A673 (cell line): ENCODE results near the gene SLC3A2. TPM values are rescaled to one million over a fixed set of nuclear protein-coding genes. Genes with fewer than 3 reads are reported as not detected.
A peak's percentile ranks its signal among the peaks of the same experiment; 100 is the strongest.

Experiments
- BruUV-seq: library from RNA; stranded (reverse); fragments of 400-500 nt; replicated peaks from 2 replicates; lab custom pipeline; 2021; lab: Mats Ljungman, UMichigan
- CTCF ChIA-PET: fragments of 300-600 bp; sonication (Branson Sonifier 250); formaldehyde crosslinking; loops from one replicate; lab custom pipeline; 2022; ENCODE audit warnings: antibody characterized with exemption; lab: Charles Lee
- POLR2A ChIA-PET: fragments of 300-600 bp; sonication (Branson Sonifier 250); formaldehyde crosslinking; loops from one replicate; lab custom pipeline; 2022; ENCODE audit warnings: antibody characterized with exemption; ENCODE audit not compliant: low non-redundant PET; lab: Charles Lee
- DNase-seq: peaks from one replicate; pipeline ENCODE4 v3.0.0-alpha.2; 2015; ENCODE audit warnings: low spot score
- H3K27ac ChIP-seq: fragments of 200-600 bp; sonication (generic); 2 replicates; pipeline ENCODE4 v1.5.1; 2016; ENCODE audit warnings: mixed run types, low read depth, mild to moderate bottlenecking, mixed read lengths, antibody characterized with exemption, low read length; ENCODE audit not compliant: poor library complexity, severe bottlenecking
- H3K27me3 ChIP-seq: fragments of 200-600 bp; sonication (generic); replicated peaks from 2 replicates; pipeline ENCODE4 v1.6.1; 2017; ENCODE audit warnings: mixed run types, low read depth, mild to moderate bottlenecking, mixed read lengths, antibody characterized with exemption, low read length; ENCODE audit not compliant: insufficient read depth, poor library complexity
- H3K36me3 ChIP-seq: fragments of 200-600 bp; sonication (generic); 2 replicates; pipeline ENCODE4 v1.6.1; 2016; ENCODE audit warnings: mixed run types, mild to moderate bottlenecking, mixed read lengths, antibody characterized with exemption, low read length; ENCODE audit not compliant: insufficient read depth, poor library complexity, severe bottlenecking
- H3K4me1 ChIP-seq: fragments of 200-600 bp; sonication (generic); 2 replicates; pipeline ENCODE4 v1.6.1; 2017; ENCODE audit warnings: mixed run types, mild to moderate bottlenecking, mixed read lengths, antibody characterized with exemption, low read length; ENCODE audit not compliant: insufficient read depth, poor library complexity, severe bottlenecking
- H3K4me3 ChIP-seq: fragments of 200-600 bp; sonication (generic); 2 replicates; pipeline ENCODE4 v1.5.1; 2016; ENCODE audit warnings: low read depth, mixed run types, mild to moderate bottlenecking, mixed read lengths, low read length; ENCODE audit not compliant: poor library complexity, severe bottlenecking
- H3K9me3 ChIP-seq: fragments of 200-600 bp; sonication (generic); 2 replicates; pipeline ENCODE4 v1.6.1; 2016; ENCODE audit warnings: mixed run types, low read depth, mild to moderate bottlenecking, mixed read lengths, antibody characterized with exemption, low read length; ENCODE audit not compliant: poor library complexity, severe bottlenecking
- CTCF ChIP-seq: fragments of 300-800, 200-600 bp; sonication (generic); conservative IDR thresholded peaks from 2 replicates; pipeline ENCODE4 v1.5.1; 2017; ENCODE audit warnings: low read depth, mild to moderate bottlenecking, antibody characterized with exemption, low read length, moderate library complexity, mixed read lengths
- EZH2 ChIP-seq: fragments of 200-600 bp; sonication (generic); IDR thresholded peaks from 2 replicates; pipeline ENCODE4 v1.6.1; 2017; ENCODE audit warnings: borderline replicate concordance, low read depth, mild to moderate bottlenecking, mixed read lengths, antibody characterized with exemption, low read length; ENCODE audit not compliant: poor library complexity, severe bottlenecking
- intact Hi-C: fragments of 100-400 bp; cut with micrococcal nuclease; formaldehyde crosslinking; loops from one replicate; pipeline ENCODE4 v1.10.0; 2022; ENCODE audit not compliant: unreplicated experiment
- total RNA-seq: library from RNA; stranded (reverse); gene quantifications from 2 replicates; pipeline ENCODE4 v1.2.3, GENCODE V29; 2021

SLC3A2 gene
- total RNA-seq, 1 experiment from 2014 or later = 511 TPM

GRCh38 chr11:62863687-62864335 lies 16.9 kb upstream of the SLC3A2 start:
- POLR2A ChIA-PET = no interaction called here
- Histone ChIP-seq H3K4me3 (no peak overlapping the region), H3K27ac (peak overlapping the region; percentile 33), H3K4me1 (peaks cover 38% of the 10 kb centered on the region), H3K36me3 (peaks cover 16% of the 10 kb centered on the region), H3K9me3 (no peaks in the 10 kb centered on the region), H3K27me3 (no peaks in the 10 kb centered on the region)
- TF ChIP-seq CTCF (no peak), EZH2 (no peak)
- CTCF ChIA-PET = no interaction called here
- no TSS peak for BruUV-seq
- intact Hi-C loops = no loop called here
- no peak for DNase-seq

- no TSS peak for BruUV-seq
- H3K27me3 ChIP-seq = no peaks in the 10 kb centered on the region
- peaks cover 35% of the 10 kb centered on the region for H3K4me1 ChIP-seq
- CTCF ChIA-PET = interaction anchor here (0.6 to 0.7 kb wide), 3 partner anchors 18 to 189 kb away, joined by 5 to 8 read pairs (median 7); no protein-coding TSS in a partner anchor
- POLR2A ChIA-PET = interaction anchor here (0.6 kb wide), 1 partner anchor 124 kb away, joined by 9 read pairs; no protein-coding TSS in a partner anchor
- no peak for DNase-seq
- H3K36me3 ChIP-seq = peaks cover 21% of the 10 kb centered on the region
- H3K4me3 ChIP-seq = no peak overlapping the region
- no peaks in the 10 kb centered on the region for H3K9me3 ChIP-seq
- intact Hi-C loops = no loop called here
- no peak overlapping the region for H3K27ac ChIP-seq
- no peak for TF ChIP-seq EZH2
- TF ChIP-seq CTCF = no peak
Observed at GRCh38 chr11:62865635-62866034, 15.1 kb upstream of the SLC3A2 start.

GRCh38 chr11:62874851-62875250 lies 5.8 kb upstream of the SLC3A2 start:
- no peak for DNase-seq
- Histone ChIP-seq H3K27ac (no peak overlapping the region), H3K4me3 (no peak overlapping the region), H3K9me3 (no peaks in the 10 kb centered on the region), H3K36me3 (peaks cover 46% of the 10 kb centered on the region), H3K27me3 (no peaks in the 10 kb centered on the region), H3K4me1 (peaks cover 7% of the 10 kb centered on the region)
- intact Hi-C loops = no loop called here
- TF ChIP-seq CTCF (no peak), EZH2 (no peak)
- ChIA-PET CTCF (no interaction called here), POLR2A (interaction anchor here (0.6 kb wide), 2 partner anchors 24 to 81 kb away, joined by 5 to 9 read pairs; no protein-coding TSS in a partner anchor)
- BruUV-seq = no TSS peak
